ENCODE data around the gene NDUFS5.

- no peak for TF ChIP-seq POLR2A (IDR thresholded peaks at IDR 0.05)
- no peak for TF ChIP-seq CTCF (IDR thresholded peaks at IDR 0.05)
These were observed 28.9 kb upstream of the NDUFS5 start for GRCh38 chr1:38997034-38997900.
